Measurements from ENCODE around the gene KLHL6. TPM values are rescaled to one million over a fixed set of nuclear protein-coding genes. Genes with fewer than 3 reads are reported as not detected.

The KLHL6 gene
- total RNA-seq, 1 experiment from 2014 or later: not detected

- Histone ChIP-seq H2BK20ac (ENCODE audit: low read depth, low read length, poor library complexity, severe bottlenecking) (no peak overlapping the region), H4K5ac (ENCODE audit: insufficient read length, low read depth, low read length) (no peak overlapping the region), H3K56ac (ENCODE audit: insufficient read length, low read depth, low read length) (no peak overlapping the region), H3K14ac (ENCODE audit: insufficient read depth, low read length) (no peak overlapping the region), H3K9ac (ENCODE audit: extremely low read depth, insufficient read length, low read length) (no peak overlapping the region), H3K23ac (ENCODE audit: insufficient read length, low read depth, low read length) (no peak overlapping the region), H3T11ph (ENCODE audit: low read length) (no peak overlapping the region), H3K23me2 (ENCODE audit: insufficient read length, low read depth, low read length, poor library complexity, severe bottlenecking) (peaks cover 3% of the 10 kb centered on the region), H3K79me2 (ENCODE audit: insufficient read depth, low read length) (peaks cover 2% of the 10 kb centered on the region; the same call in 1 of the 2 replicates), H3K4me1 (ENCODE audit: insufficient read depth, low read length) (no peaks in the 10 kb centered on the region), H3K4ac (ENCODE audit: low read depth, low read length) (no peak overlapping the region), H3K27me3 (ENCODE audit: insufficient read depth, low read length) (no peaks in the 10 kb centered on the region), H3K27ac (ENCODE audit: insufficient read length, low read depth, low read length) (no peak overlapping the region), H4K8ac (replicated peaks; ENCODE audit: insufficient read length, low read depth, low read length) (no peak overlapping the region), H2AK5ac (ENCODE audit: insufficient read length, low read length) (no peak overlapping the region), H4K91ac (ENCODE audit: insufficient read length, low read depth, low read length) (no peak overlapping the region), H2BK5ac (ENCODE audit: insufficient read length, low read length) (no peak overlapping the region), H3K4me2 (ENCODE audit: insufficient read depth, insufficient read length, low read length) (no peak overlapping the region), H3K9me3 (ENCODE audit: control insufficient read depth, low read depth, low read length) (no peaks in the 10 kb centered on the region), H2BK12ac (ENCODE audit: insufficient read length, low read depth, low read length) (no peak overlapping the region), H4K20me1 (ENCODE audit: control insufficient read depth, insufficient read depth, insufficient read length) (no peaks in the 10 kb centered on the region), H2AFZ (ENCODE audit: low read length) (no peak overlapping the region), H2BK120ac (ENCODE audit: low read depth, low read length, poor library complexity, severe bottlenecking) (no peak overlapping the region), H3K79me1 (ENCODE audit: insufficient read depth, low read depth, low read length, poor library complexity, severe bottlenecking) (no peaks in the 10 kb centered on the region), H3K18ac (ENCODE audit: insufficient read length, low read depth, low read length) (no peak overlapping the region), H2BK15ac (ENCODE audit: low read depth, low read length) (no peak overlapping the region)
- Mint-ChIP-seq H3K9me3 (peaks cover 3% of the 10 kb centered on the region in 2 experiments; a peak in 3 of 5 replicates), H3K4me3 (no peak overlapping the region), H3K27me3 (ENCODE audit: low read depth) (no peaks in the 10 kb centered on the region), H3K36me3 (ENCODE audit: insufficient read depth in 1 of 3, low read depth in 3 of 3) (peaks cover 2 to 24% (median 22%) of the 10 kb centered on the region in 3 experiments; a peak in 5 of 7 replicates), H3K4me1 (peaks cover 14 to 20% of the 10 kb centered on the region in 2 experiments), H3K27ac (no peak overlapping the region)
- no peak; the same call in 2 of the 3 replicates for TF ChIP-seq CTCF (conservative IDR thresholded peaks at IDR 0.05)
- DNase-seq: no peak
- WGBS (ENCODE audit: extremely low coverage, insufficient read length, low lambda C conversion rate): no CpG with 5 or more reads among the region's 4 CpGs
Measured at GRCh38 chr3:183449391-183449790, 106.1 kb downstream of the KLHL6 start.

All from H9 (cell line).